Measurements from ENCODE around the gene DIPK1A.

DIPK1A gene

GRCh38 chr1:92850019-92850418 is 111.2 kb downstream of the DIPK1A start:
- Histone ChIP-seq H3K27me3 (ENCODE audit: control insufficient read depth, insufficient read depth, low read length) (no peaks in the 10 kb centered on the region), H3K36me3 (ENCODE audit: control insufficient read depth, insufficient read depth, low read length) (no peaks in the 10 kb centered on the region), H3K9ac (ENCODE audit: low read length) (no peak overlapping the region), H3K4me1 (ENCODE audit: control insufficient read depth, insufficient read depth, low read length) (no peaks in the 10 kb centered on the region), H3K4me3 (ENCODE audit: low read depth, low read length) (no peak overlapping the region), H3K27ac (ENCODE audit: low read depth, low read length) (no peak overlapping the region), H3K9me3 (ENCODE audit: control insufficient read depth, insufficient read depth, low read depth, low read length) (no peaks in the 10 kb centered on the region)

GRCh38 chr1:92848201-92848600 is 113.1 kb downstream of the DIPK1A start:
- Histone ChIP-seq H3K36me3 (ENCODE audit: control insufficient read depth, insufficient read depth, low read length) (peaks cover 12% of the 10 kb centered on the region), H3K27ac (ENCODE audit: low read depth, low read length) (no peak overlapping the region), H3K9ac (ENCODE audit: low read length) (no peak overlapping the region), H3K4me1 (ENCODE audit: control insufficient read depth, insufficient read depth, low read length) (no peaks in the 10 kb centered on the region), H3K27me3 (ENCODE audit: control insufficient read depth, insufficient read depth, low read length) (no peaks in the 10 kb centered on the region), H3K9me3 (ENCODE audit: control insufficient read depth, insufficient read depth, low read depth, low read length) (no peaks in the 10 kb centered on the region), H3K4me3 (ENCODE audit: low read depth, low read length) (no peak overlapping the region)

GRCh38 chr1:92845908-92846307 is 115.4 kb downstream of the DIPK1A start:
- no peak overlapping the region for H3K4me3 ChIP-seq (ENCODE audit: low read depth, low read length)

GRCh38 chr1:92844439-92844838 is 116.8 kb downstream of the DIPK1A start:
- H3K9ac ChIP-seq (ENCODE audit: low read length), result no peak overlapping the region
- H3K27ac ChIP-seq (ENCODE audit: low read depth, low read length), result no peak overlapping the region
- no peaks in the 10 kb centered on the region for H3K9me3 ChIP-seq (ENCODE audit: control insufficient read depth, insufficient read depth, low read depth, low read length)
- H3K4me3 ChIP-seq (ENCODE audit: low read depth, low read length), result no peak overlapping the region
- H3K27me3 ChIP-seq (ENCODE audit: control insufficient read depth, insufficient read depth, low read length), result no peaks in the 10 kb centered on the region
- H3K4me1 ChIP-seq (ENCODE audit: control insufficient read depth, insufficient read depth, low read length), result no peaks in the 10 kb centered on the region
- peaks cover 49% of the 10 kb centered on the region for H3K36me3 ChIP-seq (ENCODE audit: control insufficient read depth, insufficient read depth, low read length)

More at GRCh38 chr1:92845908-92846307, 115.4 kb downstream of the DIPK1A start:
- H3K4me1 ChIP-seq (ENCODE audit: control insufficient read depth, insufficient read depth, low read length), result no peaks in the 10 kb centered on the region
- H3K9ac ChIP-seq (ENCODE audit: low read length), result no peak overlapping the region
- H3K27me3 ChIP-seq (ENCODE audit: control insufficient read depth, insufficient read depth, low read length), result no peaks in the 10 kb centered on the region
- no peaks in the 10 kb centered on the region for H3K9me3 ChIP-seq (ENCODE audit: control insufficient read depth, insufficient read depth, low read depth, low read length)
- H3K36me3 ChIP-seq (ENCODE audit: control insufficient read depth, insufficient read depth, low read length), result peaks cover 34% of the 10 kb centered on the region
- no peak overlapping the region for H3K27ac ChIP-seq (ENCODE audit: low read depth, low read length)

- H3K27me3 ChIP-seq (ENCODE audit: control insufficient read depth, insufficient read depth, low read length), result no peaks in the 10 kb centered on the region
- no peak overlapping the region for H3K27ac ChIP-seq (ENCODE audit: low read depth, low read length)
- no peaks in the 10 kb centered on the region for H3K4me1 ChIP-seq (ENCODE audit: control insufficient read depth, insufficient read depth, low read length)
- H3K9me3 ChIP-seq (ENCODE audit: control insufficient read depth, insufficient read depth, low read depth, low read length), result no peaks in the 10 kb centered on the region
- no peak overlapping the region for H3K4me3 ChIP-seq (ENCODE audit: low read depth, low read length)
- no peak overlapping the region for H3K9ac ChIP-seq (ENCODE audit: low read length)
- H3K36me3 ChIP-seq (ENCODE audit: control insufficient read depth, insufficient read depth, low read length), result peaks cover 57% of the 10 kb centered on the region
Measured at GRCh38 chr1:92843429-92844352, 117.6 kb downstream of the DIPK1A start.

- no peaks in the 10 kb centered on the region for H3K27me3 ChIP-seq (ENCODE audit: control insufficient read depth, insufficient read depth, low read length)
- H3K4me1 ChIP-seq (ENCODE audit: control insufficient read depth, insufficient read depth, low read length), result no peaks in the 10 kb centered on the region
- no peak overlapping the region for H3K27ac ChIP-seq (ENCODE audit: low read depth, low read length)
- no peaks in the 10 kb centered on the region for H3K9me3 ChIP-seq (ENCODE audit: control insufficient read depth, insufficient read depth, low read depth, low read length)
- no peak overlapping the region for H3K4me3 ChIP-seq (ENCODE audit: low read depth, low read length)
- H3K9ac ChIP-seq (ENCODE audit: low read length), result no peak overlapping the region
- peaks cover 63% of the 10 kb centered on the region for H3K36me3 ChIP-seq (ENCODE audit: control insufficient read depth, insufficient read depth, low read length)
Measured at GRCh38 chr1:92843046-92843423, 118.2 kb downstream of the DIPK1A start.

- H3K9ac ChIP-seq (ENCODE audit: low read length), result no peak overlapping the region
- H3K36me3 ChIP-seq (ENCODE audit: control insufficient read depth, insufficient read depth, low read length), result peaks cover 70% of the 10 kb centered on the region
- no peaks in the 10 kb centered on the region for H3K27me3 ChIP-seq (ENCODE audit: control insufficient read depth, insufficient read depth, low read length)
- H3K4me1 ChIP-seq (ENCODE audit: control insufficient read depth, insufficient read depth, low read length), result no peaks in the 10 kb centered on the region
- no peak overlapping the region for H3K27ac ChIP-seq (ENCODE audit: low read depth, low read length)
- no peaks in the 10 kb centered on the region for H3K9me3 ChIP-seq (ENCODE audit: control insufficient read depth, insufficient read depth, low read depth, low read length)
- no peak overlapping the region for H3K4me3 ChIP-seq (ENCODE audit: low read depth, low read length)
Measured at GRCh38 chr1:92842082-92843045, 118.9 kb downstream of the DIPK1A start.

GRCh38 chr1:92840600-92840999 is 120.7 kb downstream of the DIPK1A start:
- Histone ChIP-seq H3K27ac (ENCODE audit: low read depth, low read length) (no peak overlapping the region), H3K27me3 (ENCODE audit: control insufficient read depth, insufficient read depth, low read length) (no peaks in the 10 kb centered on the region), H3K4me3 (ENCODE audit: low read depth, low read length) (no peak overlapping the region), H3K4me1 (ENCODE audit: control insufficient read depth, insufficient read depth, low read length) (no peaks in the 10 kb centered on the region), H3K9ac (ENCODE audit: low read length) (no peak overlapping the region), H3K9me3 (ENCODE audit: control insufficient read depth, insufficient read depth, low read depth, low read length) (no peaks in the 10 kb centered on the region), H3K36me3 (ENCODE audit: control insufficient read depth, insufficient read depth, low read length) (peaks cover 88% of the 10 kb centered on the region)

GRCh38 chr1:92839442-92839841 is 121.8 kb downstream of the DIPK1A start:
- H3K27ac ChIP-seq (ENCODE audit: low read depth, low read length), result no peak overlapping the region
- H3K4me1 ChIP-seq (ENCODE audit: control insufficient read depth, insufficient read depth, low read length), result peaks cover under 1% of the 10 kb centered on the region; the same call in 1 of the 2 replicates

GRCh38 chr1:92838519-92838918 is 122.7 kb downstream of the DIPK1A start:
- H3K9ac ChIP-seq (ENCODE audit: low read length), result no peak overlapping the region

More at GRCh38 chr1:92839442-92839841, 121.8 kb downstream of the DIPK1A start:
- no peaks in the 10 kb centered on the region for H3K9me3 ChIP-seq (ENCODE audit: control insufficient read depth, insufficient read depth, low read depth, low read length)
- H3K36me3 ChIP-seq (ENCODE audit: control insufficient read depth, insufficient read depth, low read length), result peaks cover 99% of the 10 kb centered on the region
- no peaks in the 10 kb centered on the region for H3K27me3 ChIP-seq (ENCODE audit: control insufficient read depth, insufficient read depth, low read length)
- no peak overlapping the region for H3K9ac ChIP-seq (ENCODE audit: low read length)
- H3K4me3 ChIP-seq (ENCODE audit: low read depth, low read length), result no peak overlapping the region

GRCh38 chr1:92837062-92837461 is 124.2 kb downstream of the DIPK1A start:
- Histone ChIP-seq H3K9ac (ENCODE audit: low read length) (no peak overlapping the region), H3K36me3 (ENCODE audit: control insufficient read depth, insufficient read depth, low read length) (peaks cover 98% of the 10 kb centered on the region), H3K4me1 (ENCODE audit: control insufficient read depth, insufficient read depth, low read length) (peaks cover 7% of the 10 kb centered on the region), H3K4me3 (ENCODE audit: low read depth, low read length) (no peak overlapping the region), H3K9me3 (ENCODE audit: control insufficient read depth, insufficient read depth, low read depth, low read length) (no peaks in the 10 kb centered on the region), H3K27ac (ENCODE audit: low read depth, low read length) (no peak overlapping the region), H3K27me3 (ENCODE audit: control insufficient read depth, insufficient read depth, low read length) (no peaks in the 10 kb centered on the region)

More at GRCh38 chr1:92838519-92838918, 122.7 kb downstream of the DIPK1A start:
- Histone ChIP-seq H3K4me3 (ENCODE audit: low read depth, low read length) (no peak overlapping the region), H3K36me3 (ENCODE audit: control insufficient read depth, insufficient read depth, low read length) (peaks cover 99% of the 10 kb centered on the region), H3K9me3 (ENCODE audit: control insufficient read depth, insufficient read depth, low read depth, low read length) (no peaks in the 10 kb centered on the region), H3K27me3 (ENCODE audit: control insufficient read depth, insufficient read depth, low read length) (no peaks in the 10 kb centered on the region), H3K4me1 (ENCODE audit: control insufficient read depth, insufficient read depth, low read length) (peaks cover 7% of the 10 kb centered on the region), H3K27ac (ENCODE audit: low read depth, low read length) (no peak overlapping the region)

All from HUES6 (cell line).